HG02938 (cell line): ENCODE results near the gene EYA3.

ENCODE experiments used
- ATAC-seq: cut with Tn5 transposase; IDR thresholded peaks from one replicate; pipeline ENCODE4 v1.9.1; 2021; ENCODE audit warnings: mild to moderate bottlenecking, moderate library complexity; ENCODE audit not compliant: unreplicated experiment

Gene EYA3

GRCh38 chr1:27973771-27974416, 114.5 kb downstream of the EYA3 start:
- no peak for ATAC-seq

- no peak for ATAC-seq
These were observed 116.3 kb downstream of the EYA3 start for GRCh38 chr1:27972141-27972540.

- ATAC-seq = no peak
These were observed 116.7 kb downstream of the EYA3 start for GRCh38 chr1:27971674-27972073.

- ATAC-seq = no peak
These were observed 118.0 kb downstream of the EYA3 start for GRCh38 chr1:27970401-27970800.

- no peak for ATAC-seq
These were observed 119.7 kb downstream of the EYA3 start for GRCh38 chr1:27968692-27969091.

- ATAC-seq = no peak
These were observed 120.4 kb downstream of the EYA3 start for GRCh38 chr1:27967884-27968466.

- ATAC-seq = no peak
These were observed 121.1 kb downstream of the EYA3 start for GRCh38 chr1:27967106-27967883.

GRCh38 chr1:27966402-27967105, 121.9 kb downstream of the EYA3 start:
- ATAC-seq = no peak

GRCh38 chr1:27963393-27963792, 125.0 kb downstream of the EYA3 start:
- ATAC-seq = no peak

- no peak for ATAC-seq
These were observed 126.7 kb downstream of the EYA3 start for GRCh38 chr1:27961646-27962221.

- no peak for ATAC-seq
These were observed 127.4 kb downstream of the EYA3 start for GRCh38 chr1:27960762-27961645.

- ATAC-seq = peak; percentile 60
These were observed 128.4 kb downstream of the EYA3 start, which contains the start of gene XKR8 for GRCh38 chr1:27959792-27960603. XKR8 (plus strand) TSS chr1:27959973; CDS start chr1:27960070, 97 bp downstream.

GRCh38 chr1:27958513-27958912, 129.9 kb downstream of the EYA3 start:
- no peak for ATAC-seq

- no peak for ATAC-seq
These were observed 130.8 kb downstream of the EYA3 start for GRCh38 chr1:27957655-27958054.

- no peak for ATAC-seq
These were observed 131.6 kb downstream of the EYA3 start for GRCh38 chr1:27956761-27957160.

- no peak for ATAC-seq
These were observed 133.3 kb downstream of the EYA3 start for GRCh38 chr1:27955076-27955475.

GRCh38 chr1:27954186-27954585, 134.2 kb downstream of the EYA3 start:
- ATAC-seq = no peak

- ATAC-seq = no peak
These were observed 136.3 kb downstream of the EYA3 start for GRCh38 chr1:27952147-27952546.

- ATAC-seq = no peak
These were observed 137.0 kb downstream of the EYA3 start for GRCh38 chr1:27951396-27951795.
